ENCODE results near the gene LRRC4C.
A peak's percentile ranks its signal among the peaks of the same experiment; 100 is the strongest.
"Not testable (repeated sequence)": the region's sequence is repeated elsewhere in the genome, so short reads cannot be mapped to it uniquely, and the experiment has no call there.

The LRRC4C gene

DNA sequence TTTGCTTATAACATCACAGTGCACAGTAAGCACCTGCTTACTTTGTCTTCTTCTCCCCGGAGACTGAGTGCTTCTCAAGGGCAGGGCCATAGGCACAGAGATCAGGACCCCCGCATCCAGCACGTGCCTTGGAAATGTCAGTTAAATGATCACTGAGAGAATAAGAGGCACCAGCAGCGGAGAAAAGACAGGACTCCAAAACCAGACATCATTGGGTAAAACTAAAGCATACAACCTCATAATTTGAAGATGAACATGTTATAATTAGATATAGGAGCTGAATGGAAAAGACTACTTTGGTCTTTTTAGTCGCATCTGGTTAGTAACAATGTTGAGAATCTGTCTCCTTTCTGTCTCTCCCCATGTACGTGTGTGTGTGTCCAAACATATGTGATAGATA is 1279.9 kb downstream of the LRRC4C start:
- no peak overlapping the region for H3K27ac ChIP-seq
- ChIA-PET POLR2A (ENCODE audit: low non-redundant PET) (no interaction called here), CTCF (interaction anchor here (0.6 kb wide), 2 partner anchors 289 to 707 kb away, joined by 3 to 4 read pairs; no protein-coding TSS in a partner anchor)
- no peak for DNase-seq (ENCODE audit: low spot score)
- TF ChIP-seq, protein P1, sequence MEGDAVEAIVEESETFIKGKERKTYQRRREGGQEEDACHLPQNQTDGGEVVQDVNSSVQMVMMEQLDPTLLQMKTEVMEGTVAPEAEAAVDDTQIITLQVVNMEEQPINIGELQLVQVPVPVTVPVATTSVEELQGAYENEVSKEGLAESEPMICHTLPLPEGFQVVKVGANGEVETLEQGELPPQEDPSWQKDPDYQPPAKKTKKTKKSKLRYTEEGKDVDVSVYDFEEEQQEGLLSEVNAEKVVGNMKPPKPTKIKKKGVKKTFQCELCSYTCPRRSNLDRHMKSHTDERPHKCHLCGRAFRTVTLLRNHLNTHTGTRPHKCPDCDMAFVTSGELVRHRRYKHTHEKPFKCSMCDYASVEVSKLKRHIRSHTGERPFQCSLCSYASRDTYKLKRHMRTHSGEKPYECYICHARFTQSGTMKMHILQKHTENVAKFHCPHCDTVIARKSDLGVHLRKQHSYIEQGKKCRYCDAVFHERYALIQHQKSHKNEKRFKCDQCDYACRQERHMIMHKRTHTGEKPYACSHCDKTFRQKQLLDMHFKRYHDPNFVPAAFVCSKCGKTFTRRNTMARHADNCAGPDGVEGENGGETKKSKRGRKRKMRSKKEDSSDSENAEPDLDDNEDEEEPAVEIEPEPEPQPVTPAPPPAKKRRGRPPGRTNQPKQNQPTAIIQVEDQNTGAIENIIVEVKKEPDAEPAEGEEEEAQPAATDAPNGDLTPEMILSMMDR (conservative IDR thresholded peaks at IDR 0.05; ENCODE audit: low read depth): no peak

DNA sequence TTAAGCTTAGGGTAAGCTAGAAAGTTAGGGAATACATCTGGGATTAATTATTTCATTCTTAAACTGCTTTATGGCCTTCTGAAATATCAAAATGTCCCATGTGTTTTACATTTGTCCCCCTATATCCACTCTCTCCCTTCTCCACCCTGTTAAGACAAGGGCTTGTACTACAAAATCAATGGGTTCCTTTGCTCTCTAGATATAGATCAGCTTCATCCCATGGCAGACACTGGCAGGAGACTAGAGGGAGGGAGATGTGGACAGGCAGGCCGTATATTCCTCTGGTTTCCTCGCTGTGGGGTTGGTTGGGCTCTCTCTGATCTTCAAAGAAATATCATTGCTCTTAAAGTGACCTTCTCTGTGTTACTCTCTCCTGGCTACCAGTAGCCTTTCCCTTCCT is 1281.0 kb downstream of the LRRC4C start:
- H3K27ac ChIP-seq: no peak overlapping the region
- POLR2A ChIA-PET (ENCODE audit: low non-redundant PET): no interaction called here
- TF ChIP-seq, protein P1 (conservative IDR thresholded peaks at IDR 0.05; ENCODE audit: low read depth): no peak
- CTCF ChIA-PET: no interaction called here
- DNase-seq (ENCODE audit: low spot score): no peak

DNA sequence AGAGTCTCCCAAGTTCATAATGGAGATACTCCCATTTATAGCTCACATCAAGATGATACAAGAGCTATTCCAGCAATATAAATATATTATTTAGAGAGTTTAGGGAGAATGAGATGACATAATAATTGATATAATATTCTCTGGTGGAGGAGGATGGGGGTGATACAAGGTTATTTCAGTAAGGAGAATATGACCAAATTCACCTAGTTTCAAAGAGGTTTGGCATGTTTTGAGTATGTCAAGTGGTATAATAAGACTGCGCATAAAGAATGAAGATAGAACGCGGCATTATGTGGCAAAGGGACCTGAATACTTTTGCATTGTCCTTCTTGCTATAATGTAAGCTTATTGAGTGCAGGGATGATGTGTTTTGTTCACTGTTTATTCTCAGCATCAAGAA is 1283.5 kb downstream of the LRRC4C start:
- ChIA-PET CTCF (interaction anchor here (0.6 kb wide), 1 partner anchor 421 kb away, joined by 4 read pairs; no protein-coding TSS in a partner anchor), POLR2A (ENCODE audit: low non-redundant PET) (no interaction called here)
- H3K27ac ChIP-seq: no peak overlapping the region
- TF ChIP-seq, protein P1 (conservative IDR thresholded peaks at IDR 0.05; ENCODE audit: low read depth): no peak
- DNase-seq (ENCODE audit: low spot score): no peak

DNA sequence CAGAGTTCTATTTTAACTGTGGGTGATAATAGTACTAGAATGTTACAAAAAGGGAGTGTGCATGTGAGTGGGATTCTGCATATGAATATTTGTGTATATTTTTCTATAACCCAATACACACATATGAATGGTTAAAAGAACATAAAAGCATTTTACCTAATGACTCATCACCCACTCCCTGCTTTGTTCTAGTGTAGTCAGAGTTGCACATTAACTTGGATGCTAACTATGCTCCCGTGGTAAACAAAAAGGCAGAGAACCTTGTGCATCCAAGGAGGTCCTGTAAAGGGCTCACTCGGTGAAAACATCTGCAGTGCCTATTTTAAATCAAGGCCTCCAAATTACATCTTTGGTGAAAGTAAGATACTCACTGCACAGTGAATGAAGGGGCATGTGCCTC is 1289.4 kb downstream of the LRRC4C start:
- ChIA-PET POLR2A (ENCODE audit: low non-redundant PET) (no interaction called here), CTCF (no interaction called here)
- no peak overlapping the region for H3K27ac ChIP-seq
- DNase-seq (ENCODE audit: low spot score): peak; percentile 19
- TF ChIP-seq, protein P1 (conservative IDR thresholded peaks at IDR 0.05; ENCODE audit: low read depth): no peak

DNA sequence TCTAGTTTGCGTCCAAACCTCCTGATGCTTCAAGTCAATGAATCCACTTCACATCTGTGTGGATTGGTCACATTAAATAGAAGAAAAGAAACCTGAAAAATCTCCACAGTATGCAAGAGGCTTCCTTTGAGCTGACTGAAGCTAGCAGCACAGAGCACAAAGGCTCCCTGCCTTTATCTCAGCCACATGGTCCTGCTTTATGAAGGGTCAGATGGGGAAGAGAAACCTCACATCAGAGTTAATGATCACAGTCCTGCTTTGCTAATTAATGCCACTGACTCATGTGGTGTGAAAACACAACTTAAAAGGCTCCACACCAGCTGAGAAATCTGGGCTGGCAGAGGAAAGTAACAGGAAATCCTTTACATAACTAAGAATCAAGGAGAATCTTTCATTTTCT is 1291.0 kb downstream of the LRRC4C start:
- POLR2A ChIA-PET (ENCODE audit: low non-redundant PET): no interaction called here
- no peak overlapping the region for H3K27ac ChIP-seq
- TF ChIP-seq, protein P1 (conservative IDR thresholded peaks at IDR 0.05; ENCODE audit: low read depth): no peak
- CTCF ChIA-PET: no interaction called here
- no peak for DNase-seq (ENCODE audit: low spot score)

DNA sequence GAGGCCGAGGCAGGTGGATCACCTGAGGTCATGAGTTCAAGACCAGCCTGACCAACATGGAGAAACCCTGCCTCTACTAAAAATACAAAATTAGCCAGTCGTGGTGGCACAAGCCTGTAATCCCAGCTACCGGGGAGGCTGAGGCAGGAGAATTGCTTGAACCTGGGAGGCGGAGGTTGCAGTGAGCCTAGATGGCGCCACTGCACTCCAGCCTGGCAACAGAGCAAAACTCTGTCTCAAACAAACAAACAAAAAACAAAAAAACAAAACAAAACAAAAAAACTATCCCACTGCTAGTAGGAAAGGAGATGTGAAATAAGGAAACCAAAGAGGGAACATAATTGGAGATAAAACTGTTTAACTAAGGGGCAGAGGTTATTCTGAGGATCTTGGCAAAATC is 1291.6 kb downstream of the LRRC4C start:
- CTCF ChIA-PET; POLR2A ChIA-PET (ENCODE audit: low non-redundant PET); DNase-seq (ENCODE audit: low spot score); H3K27ac ChIP-seq: not testable (repeated sequence)

DNA sequence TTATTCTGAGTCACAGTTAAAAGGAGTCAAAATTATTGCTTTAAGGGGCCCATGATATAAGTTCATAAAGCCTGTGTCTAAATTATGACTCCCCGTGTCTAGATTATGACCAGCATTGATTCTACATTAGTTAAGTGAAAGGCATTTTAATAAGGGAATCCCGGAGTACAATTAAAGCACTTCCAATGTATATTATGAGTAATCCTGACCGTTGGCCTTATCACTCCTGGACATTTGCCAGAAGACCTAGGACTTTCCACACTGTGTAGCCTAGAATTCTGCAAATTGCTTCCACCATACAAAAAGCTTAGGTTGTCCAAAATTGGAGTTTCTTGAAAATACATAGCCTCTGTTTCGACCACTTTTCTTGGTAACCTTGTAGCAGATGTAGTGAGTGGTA is 1292.6 kb downstream of the LRRC4C start:
- TF ChIP-seq, protein P1 (conservative IDR thresholded peaks at IDR 0.05; ENCODE audit: low read depth): no peak
- ChIA-PET CTCF (no interaction called here), POLR2A (ENCODE audit: low non-redundant PET) (no interaction called here)
- DNase-seq (ENCODE audit: low spot score): no peak
- no peak overlapping the region for H3K27ac ChIP-seq
